H9 (cell line): ENCODE measurements around the gene FOXO1. TPM values are rescaled to one million over a fixed set of nuclear protein-coding genes. Genes with fewer than 3 reads are reported as not detected.

Experiments used
- DNase-seq: peaks from one replicate; pipeline ENCODE4 v3.0.0-alpha.2; 2017
- H2AFZ ChIP-seq: one replicate; pipeline ENCODE4 v1.6.1; 2013; ENCODE audit warnings: mild to moderate bottlenecking, low read length, control low read depth, moderate library complexity
- H2AK5ac ChIP-seq: 2 replicates; pipeline ENCODE4 v1.6.1; 2013; ENCODE audit warnings: low read length, control low read depth, mixed read lengths; ENCODE audit not compliant: insufficient read length
- H2BK120ac ChIP-seq: one replicate; pipeline ENCODE4 v1.6.1; 2013; ENCODE audit warnings: low read depth, mild to moderate bottlenecking, low read length, control low read depth, inconsistent platforms; ENCODE audit not compliant: poor library complexity, severe bottlenecking
- H2BK12ac ChIP-seq: 2 replicates; pipeline ENCODE4 v1.6.1; 2013; ENCODE audit warnings: low read length, control low read depth, mixed read lengths, low read depth; ENCODE audit not compliant: insufficient read length
- H2BK15ac ChIP-seq: 2 replicates; pipeline ENCODE4 v1.6.1; 2013; ENCODE audit warnings: low read depth, low read length, control low read depth
- H2BK20ac ChIP-seq: one replicate; pipeline ENCODE4 v1.6.1; 2013; ENCODE audit warnings: low read depth, mild to moderate bottlenecking, low read length, control low read depth, inconsistent platforms; ENCODE audit not compliant: poor library complexity, severe bottlenecking
- H2BK5ac ChIP-seq: 2 replicates; pipeline ENCODE4 v1.6.1; 2013; ENCODE audit warnings: low read length, control low read depth, mixed read lengths; ENCODE audit not compliant: insufficient read length
- H3K14ac ChIP-seq: 2 replicates; pipeline ENCODE4 v1.6.1; 2013; ENCODE audit warnings: low read length, control low read depth; ENCODE audit not compliant: insufficient read depth
- H3K18ac ChIP-seq: 2 replicates; pipeline ENCODE4 v1.6.1; 2013; ENCODE audit warnings: low read depth, mild to moderate bottlenecking, mixed read lengths, low read length, control low read depth; ENCODE audit not compliant: insufficient read length
- H3K23ac ChIP-seq: 2 replicates; pipeline ENCODE4 v1.6.1; 2013; ENCODE audit warnings: low read length, control low read depth, mixed read lengths, low read depth; ENCODE audit not compliant: insufficient read length
- H3K23me2 ChIP-seq: 2 replicates; pipeline ENCODE4 v1.6.1; 2013; ENCODE audit warnings: low read depth, mild to moderate bottlenecking, mixed read lengths, low read length, control low read depth; ENCODE audit not compliant: insufficient read length, poor library complexity, severe bottlenecking
- H3K27ac ChIP-seq: 2 replicates; pipeline ENCODE4 v1.5.1; 2013; ENCODE audit warnings: low read length, control low read depth, mixed read lengths, low read depth; ENCODE audit not compliant: insufficient read length
- H3K27me3 ChIP-seq: 2 replicates; pipeline ENCODE4 v1.6.1; 2013; ENCODE audit warnings: low read length, control low read depth, inconsistent platforms; ENCODE audit not compliant: insufficient read depth
- H3K4ac ChIP-seq: 2 replicates; pipeline ENCODE4 v1.6.1; 2013; ENCODE audit warnings: low read depth, mild to moderate bottlenecking, control low read depth, inconsistent platforms, low read length, moderate library complexity
- H3K4me1 ChIP-seq: 2 replicates; pipeline ENCODE4 v1.6.1; 2013; ENCODE audit warnings: low read length, control low read depth, inconsistent platforms; ENCODE audit not compliant: insufficient read depth
- H3K4me2 ChIP-seq: 2 replicates; pipeline ENCODE4 v1.6.1; 2013; ENCODE audit warnings: low read length, control low read depth, mixed read lengths; ENCODE audit not compliant: insufficient read length, insufficient read depth
- H3K56ac ChIP-seq: 2 replicates; pipeline ENCODE4 v1.6.1; 2013; ENCODE audit warnings: low read depth, mild to moderate bottlenecking, mixed read lengths, low read length, control low read depth; ENCODE audit not compliant: insufficient read length
- H3K79me1 ChIP-seq: 2 replicates; pipeline ENCODE4 v1.6.1; 2013; ENCODE audit warnings: low read depth, mild to moderate bottlenecking, moderate library complexity, low read length, control low read depth, inconsistent platforms; ENCODE audit not compliant: insufficient read depth, poor library complexity, severe bottlenecking
- H3K79me2 ChIP-seq: 2 replicates; pipeline ENCODE4 v1.6.1; 2013; ENCODE audit warnings: low read length, control low read depth, inconsistent platforms; ENCODE audit not compliant: insufficient read depth
- H3K9ac ChIP-seq: 2 replicates; pipeline ENCODE4 v1.6.1; 2013; ENCODE audit warnings: low read length, control low read depth, mixed read lengths; ENCODE audit not compliant: insufficient read length; ENCODE audit errors: extremely low read depth
- H3K9me3 ChIP-seq: one replicate; pipeline ENCODE4 v1.6.1; 2013; ENCODE audit warnings: low read depth, low read length, inconsistent platforms; ENCODE audit not compliant: control insufficient read depth
- H3T11ph ChIP-seq: one replicate; pipeline ENCODE4 v1.6.1; 2013; ENCODE audit warnings: mild to moderate bottlenecking, low read length, control low read depth, inconsistent platforms
- H4K20me1 ChIP-seq: one replicate; pipeline ENCODE4 v1.6.1; 2013; ENCODE audit not compliant: control insufficient read depth, insufficient read length, insufficient read depth
- H4K5ac ChIP-seq: 2 replicates; pipeline ENCODE4 v1.6.1; 2013; ENCODE audit warnings: low read depth, mild to moderate bottlenecking, mixed read lengths, low read length, control low read depth; ENCODE audit not compliant: insufficient read length
- H4K8ac ChIP-seq: replicated peaks from 2 replicates; pipeline ENCODE4 v1.6.1; 2013; ENCODE audit warnings: low read length, control low read depth, mixed read lengths, low read depth; ENCODE audit not compliant: insufficient read length
- H4K91ac ChIP-seq: 2 replicates; pipeline ENCODE4 v1.6.1; 2013; ENCODE audit warnings: low read depth, mild to moderate bottlenecking, moderate library complexity, mixed read lengths, low read length, control low read depth; ENCODE audit not compliant: insufficient read length
- H3K27ac Mint-ChIP-seq, 3 experiments: 2 replicates in 2 of 3; 3 replicates in 1 of 3; pipeline ENCODE4 v1.8.0; 2020 to 2021; ENCODE audit warnings: mixed read lengths in 3 of 3, mild to moderate bottlenecking in 1 of 3, moderate library complexity in 1 of 3
- H3K27me3 Mint-ChIP-seq: 2 replicates; pipeline ENCODE4 v1.8.0; 2021; ENCODE audit warnings: low read depth, mild to moderate bottlenecking, moderate library complexity, mixed read lengths
- H3K36me3 Mint-ChIP-seq, 3 experiments: 2 replicates in 2 of 3; 3 replicates in 1 of 3; pipeline ENCODE4 v1.8.0; 2020 to 2021; ENCODE audit warnings: low read depth in 3 of 3, mixed read lengths in 3 of 3; ENCODE audit not compliant: insufficient read depth in 1 of 3
- H3K4me1 Mint-ChIP-seq, 2 experiments: 2 replicates each; pipeline ENCODE4 v1.8.0; 2020; ENCODE audit warnings: mixed read lengths in 2 of 2
- H3K4me3 Mint-ChIP-seq, 2 experiments: 2 replicates in 1 of 2; 3 replicates in 1 of 2; pipeline ENCODE4 v1.8.0; 2020 to 2021; ENCODE audit warnings: mild to moderate bottlenecking in 2 of 2, mixed read lengths in 2 of 2, moderate library complexity in 1 of 2
- H3K9me3 Mint-ChIP-seq, 2 experiments: 2 replicates in 1 of 2; 3 replicates in 1 of 2; pipeline ENCODE4 v1.8.0; 2020; ENCODE audit warnings: mild to moderate bottlenecking in 2 of 2, mixed read lengths in 2 of 2, moderate library complexity in 1 of 2
- WGBS: extraction: QIAGEN DNeasy Blood & Tissue Kit; methylation state at CpG from one replicate; pipeline ENCODE4 v1.1.7; 2013; ENCODE audit warnings: missing lambda C conversion rate, low lambda C conversion rate, mixed read lengths; ENCODE audit not compliant: insufficient read length; ENCODE audit errors: extremely low coverage; 5-methylcytosine and 5-hydroxymethylcytosine counted together
- total RNA-seq: library from RNA; stranded (reverse); gene quantifications from 2 replicates; pipeline ENCODE4 v1.2.1, GENCODE V29; 2021
- TF ChIP-seq, protein P1 (sequence below): fragments of 200-600 bp; sonication (generic); conservative IDR thresholded peaks from 3 replicates; pipeline ENCODE4 v1.8.0; 2021; ENCODE audit warnings: antibody characterized with exemption, mild to moderate bottlenecking

Gene FOXO1
- total RNA-seq, 1 experiment from 2014 or later: 44.6 TPM

DNA sequence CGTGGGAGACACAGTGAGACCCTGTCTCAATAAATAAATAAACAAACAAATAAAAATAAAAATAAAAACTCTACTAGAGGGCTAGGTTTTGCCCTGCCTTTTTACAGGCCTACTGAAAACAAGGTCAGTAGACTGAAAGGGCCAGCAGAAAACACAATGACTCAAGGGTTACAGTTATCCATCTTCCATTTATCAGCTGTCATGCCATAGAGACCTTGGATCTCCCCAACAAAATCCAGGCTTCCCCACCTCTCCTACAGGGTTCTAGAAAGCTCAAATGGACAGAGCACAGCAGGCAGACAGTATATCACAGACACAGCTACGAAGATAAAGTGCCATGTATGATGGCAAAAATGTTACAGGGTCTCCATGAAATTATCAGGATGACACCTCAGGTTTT is 54.4 kb downstream of the FOXO1 start:
- H3K18ac ChIP-seq: no peak overlapping the region
- H2AFZ ChIP-seq: no peak overlapping the region
- H4K20me1 ChIP-seq: no peaks in the 10 kb centered on the region
- no peak overlapping the region for H3K4ac ChIP-seq
- no peak overlapping the region for H3K27ac ChIP-seq
- no peak overlapping the region for H3T11ph ChIP-seq
- H3K14ac ChIP-seq: no peak overlapping the region
- no peak overlapping the region for H3K23ac ChIP-seq
- H3K4me1 ChIP-seq: peaks cover 21% of the 10 kb centered on the region
- no peak overlapping the region for H4K91ac ChIP-seq
- H3K4me3 Mint-ChIP-seq: no peak overlapping the region
- no peak overlapping the region for H2AK5ac ChIP-seq
- no peaks in the 10 kb centered on the region for H3K27me3 ChIP-seq
- no peak overlapping the region for H4K5ac ChIP-seq
- H3K23me2 ChIP-seq: no peaks in the 10 kb centered on the region
- peaks cover 9 to 12% (median 10%) of the 10 kb centered on the region in 3 experiments; a peak in 5 of 7 replicates for H3K36me3 Mint-ChIP-seq
- H2BK20ac ChIP-seq: no peak overlapping the region
- no peak overlapping the region for H2BK15ac ChIP-seq
- peaks cover 59% of the 10 kb centered on the region for H3K79me2 ChIP-seq
- DNase-seq: no peak
- no peak overlapping the region for H2BK5ac ChIP-seq
- no peak overlapping the region for H3K4me2 ChIP-seq
- H3K27me3 Mint-ChIP-seq: no peaks in the 10 kb centered on the region
- no CpG with 5 or more reads among the region's 2 CpGs for WGBS
- TF ChIP-seq, protein P1, sequence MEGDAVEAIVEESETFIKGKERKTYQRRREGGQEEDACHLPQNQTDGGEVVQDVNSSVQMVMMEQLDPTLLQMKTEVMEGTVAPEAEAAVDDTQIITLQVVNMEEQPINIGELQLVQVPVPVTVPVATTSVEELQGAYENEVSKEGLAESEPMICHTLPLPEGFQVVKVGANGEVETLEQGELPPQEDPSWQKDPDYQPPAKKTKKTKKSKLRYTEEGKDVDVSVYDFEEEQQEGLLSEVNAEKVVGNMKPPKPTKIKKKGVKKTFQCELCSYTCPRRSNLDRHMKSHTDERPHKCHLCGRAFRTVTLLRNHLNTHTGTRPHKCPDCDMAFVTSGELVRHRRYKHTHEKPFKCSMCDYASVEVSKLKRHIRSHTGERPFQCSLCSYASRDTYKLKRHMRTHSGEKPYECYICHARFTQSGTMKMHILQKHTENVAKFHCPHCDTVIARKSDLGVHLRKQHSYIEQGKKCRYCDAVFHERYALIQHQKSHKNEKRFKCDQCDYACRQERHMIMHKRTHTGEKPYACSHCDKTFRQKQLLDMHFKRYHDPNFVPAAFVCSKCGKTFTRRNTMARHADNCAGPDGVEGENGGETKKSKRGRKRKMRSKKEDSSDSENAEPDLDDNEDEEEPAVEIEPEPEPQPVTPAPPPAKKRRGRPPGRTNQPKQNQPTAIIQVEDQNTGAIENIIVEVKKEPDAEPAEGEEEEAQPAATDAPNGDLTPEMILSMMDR: no peak
- H3K27ac Mint-ChIP-seq: peak overlapping the region in 2 of 3 experiments; percentile 76 to 89; a peak in 4 of 7 replicates
- no peak overlapping the region for H2BK12ac ChIP-seq
- H3K4me1 Mint-ChIP-seq: peaks cover 66 to 67% of the 10 kb centered on the region in 2 experiments
- H3K9me3 Mint-ChIP-seq: no peaks in the 10 kb centered on the region
- no peak overlapping the region for H3K9ac ChIP-seq
- H3K56ac ChIP-seq: no peak overlapping the region
- no peaks in the 10 kb centered on the region for H3K9me3 ChIP-seq
- H2BK120ac ChIP-seq: no peak overlapping the region
- no peak overlapping the region for H4K8ac ChIP-seq
- H3K79me1 ChIP-seq: peaks cover 3% of the 10 kb centered on the region
